Ovary (tissue), 9 donors: ENCODE measurements around the gene CENPO. TPM values are rescaled to one million over a fixed set of nuclear protein-coding genes. Genes with fewer than 3 reads are reported as not detected.
A peak's percentile ranks its signal among the peaks of the same experiment; 100 is the strongest.

Experiments
- DNase-seq, 5 donors: peaks; one replicate each; pipeline ENCODE4 v3.0.0-alpha.2; 2019 to 2020
- H3K27ac ChIP-seq, 2 donors: fragments of 200-600 bp; one replicate each; pipeline versions ENCODE4 v1.5.1 to v1.8.0; 2019 to 2022
- H3K27me3 ChIP-seq: fragments of 200-600 bp; one replicate; pipeline ENCODE4 v1.8.0; 2022
- H3K36me3 ChIP-seq: fragments of 200-600 bp; sonication (generic); one replicate; pipeline ENCODE4 v1.5.1; 2019
- H3K4me1 ChIP-seq: one replicate; pipeline ENCODE4 v1.8.1; 2013; ENCODE audit warnings: mild to moderate bottlenecking, moderate library complexity; ENCODE audit not compliant: insufficient read depth
- H3K4me3 ChIP-seq: fragments of 200-600 bp; sonication (generic); one replicate; pipeline ENCODE4 v1.5.1; 2017
- H3K9me3 ChIP-seq, 2 donors: fragments of 200-600 bp in 1 of 2; sonication (generic) in 1 of 2; one replicate each; pipeline versions ENCODE4 v1.5.1 to v1.8.1; 2013 to 2019; ENCODE audit warnings: mild to moderate bottlenecking in 1 of 2, moderate library complexity in 1 of 2
- EP300 ChIP-seq: sonication (generic); formaldehyde crosslinking; IDR thresholded peaks from one replicate; pipeline ENCODE4 v1.6.1; 2017; ENCODE audit warnings: antibody characterized with exemption
- POLR2A ChIP-seq: fragments of 450-650 bp; IDR thresholded peaks from one replicate; pipeline ENCODE4 v1.6.1; 2017; ENCODE audit warnings: antibody characterized with exemption, mild to moderate bottlenecking, moderate library complexity
- WGBS, 3 donors: extraction: QIAGEN DNeasy Blood & Tissue Kit in 1 of 3; methylation state at CpG; one replicate each; pipeline versions ENCODE4 v1.1.5 to v1.1.7; 2013 to 2017; 5-methylcytosine and 5-hydroxymethylcytosine counted together
- intact Hi-C, 4 donors: fragments of 100-400 bp; cut with DNase I; formaldehyde crosslinking; loops; one replicate each; pipeline versions ENCODE4 v1.11.0 to v1.15.1; 2022 to 2023
- polyA plus RNA-seq, 2 donors: library from polyadenylated mRNA; stranded (reverse); fragments of 200-250 nt in 1 of 2; fragments of 350-450 nt in 1 of 2; fragmentation: Illumina TruSeq in 1 of 2; extraction: RNeasy Lipid Tissue Mini Kit (QIAGEN cat#74804) in 1 of 2; gene quantifications; one replicate each; pipeline ENCODE4 v1.2.3, GENCODE V29; 2013 to 2014
- total RNA-seq, 7 donors: library from RNA; depleted of rRNA in 2 of 7; stranded (reverse); fragments of >200 nt in 2 of 7; fragmentation: NEBNext Ultra II Directional in 3 of 7; extraction: Animal tissue kit (Norgen Biotek cat#: 25700) in 3 of 7; gene quantifications; one replicate each; pipeline versions ENCODE4 v1.1.0 to v1.2.4, GENCODE V29; 2016 to 2023
- TF ChIP-seq, protein P1 (sequence below), 3 donors: fragments of 450-650 bp in 2 of 3; fragments of 200-600 bp in 1 of 3; IDR thresholded peaks; one replicate each; pipeline versions ENCODE4 v1.5.1 to v1.8.0; 2016 to 2022; ENCODE audit warnings: antibody characterized with exemption in 3 of 3, mild to moderate bottlenecking in 1 of 3
- donor health status: DM: no; HTN: no; CAD: no; lungs with moderate emphysema.
- donor health status: DM: no; HTN: no; CAD: no.
- donor health status: Bipolar disorder and iron deficiency.
- donor health status: DM: yes; HTN: yes; CAD: no.
- donor health status: DM: no; HTN: no; CAD: no.
- donor health status: DM: yes; HTN: yes; CAD: no.

The CENPO gene
- total and polyA plus RNA-seq, 9 donors, result 1.0 to 4.7 (median 2.4) TPM

DNA sequence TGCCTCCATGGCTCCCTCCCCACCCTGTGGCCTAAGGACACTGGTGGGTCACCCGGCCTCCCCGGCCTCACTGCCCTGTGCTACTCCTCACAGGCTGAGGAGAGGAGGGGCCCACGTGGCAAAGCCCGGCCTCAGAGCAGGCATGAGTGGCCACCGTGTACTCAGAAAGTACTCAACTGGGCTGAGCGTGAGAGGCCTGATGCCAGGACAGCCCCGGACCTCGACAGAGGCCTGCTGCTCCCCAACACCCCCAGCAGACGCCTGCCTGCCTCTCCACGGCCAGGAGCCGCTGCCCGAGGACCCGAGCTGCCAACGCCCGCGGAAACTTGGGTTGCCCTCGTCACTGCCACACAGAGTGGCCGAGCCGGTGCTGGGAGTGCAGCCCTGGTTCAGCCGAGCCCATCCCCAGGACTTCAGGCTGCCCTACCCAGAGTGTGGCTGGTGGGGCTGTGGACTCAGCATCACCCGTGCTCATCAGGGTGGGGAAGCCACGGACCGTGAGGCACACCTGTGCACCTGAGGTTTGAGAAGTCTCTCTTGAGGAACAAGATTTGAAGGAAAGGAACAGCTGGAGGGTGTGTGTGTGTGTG, 59.3 kb downstream of the CENPO start:
- no peak overlapping the region for H3K4me3 ChIP-seq
- H3K27ac ChIP-seq, result peak overlapping the region in 1 of 2 donors; percentile 44
- H3K9me3 ChIP-seq, result no peaks in the 10 kb centered on the region
- intact Hi-C loops, result no loop called here
- peaks cover 46% of the 10 kb centered on the region for H3K4me1 ChIP-seq
- no peaks in the 10 kb centered on the region for H3K36me3 ChIP-seq
- TF ChIP-seq, protein P1, sequence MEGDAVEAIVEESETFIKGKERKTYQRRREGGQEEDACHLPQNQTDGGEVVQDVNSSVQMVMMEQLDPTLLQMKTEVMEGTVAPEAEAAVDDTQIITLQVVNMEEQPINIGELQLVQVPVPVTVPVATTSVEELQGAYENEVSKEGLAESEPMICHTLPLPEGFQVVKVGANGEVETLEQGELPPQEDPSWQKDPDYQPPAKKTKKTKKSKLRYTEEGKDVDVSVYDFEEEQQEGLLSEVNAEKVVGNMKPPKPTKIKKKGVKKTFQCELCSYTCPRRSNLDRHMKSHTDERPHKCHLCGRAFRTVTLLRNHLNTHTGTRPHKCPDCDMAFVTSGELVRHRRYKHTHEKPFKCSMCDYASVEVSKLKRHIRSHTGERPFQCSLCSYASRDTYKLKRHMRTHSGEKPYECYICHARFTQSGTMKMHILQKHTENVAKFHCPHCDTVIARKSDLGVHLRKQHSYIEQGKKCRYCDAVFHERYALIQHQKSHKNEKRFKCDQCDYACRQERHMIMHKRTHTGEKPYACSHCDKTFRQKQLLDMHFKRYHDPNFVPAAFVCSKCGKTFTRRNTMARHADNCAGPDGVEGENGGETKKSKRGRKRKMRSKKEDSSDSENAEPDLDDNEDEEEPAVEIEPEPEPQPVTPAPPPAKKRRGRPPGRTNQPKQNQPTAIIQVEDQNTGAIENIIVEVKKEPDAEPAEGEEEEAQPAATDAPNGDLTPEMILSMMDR (IDR thresholded peaks at IDR 0.05), result no peak
- no peak for TF ChIP-seq POLR2A
- TF ChIP-seq EP300, result no peak
- WGBS, 3 donors, result 86 to 89% (median 88%) methylated on average over 17 to 23 of the region's 23 CpGs
- H3K27me3 ChIP-seq, result no peaks in the 10 kb centered on the region
- no peak for DNase-seq

DNA sequence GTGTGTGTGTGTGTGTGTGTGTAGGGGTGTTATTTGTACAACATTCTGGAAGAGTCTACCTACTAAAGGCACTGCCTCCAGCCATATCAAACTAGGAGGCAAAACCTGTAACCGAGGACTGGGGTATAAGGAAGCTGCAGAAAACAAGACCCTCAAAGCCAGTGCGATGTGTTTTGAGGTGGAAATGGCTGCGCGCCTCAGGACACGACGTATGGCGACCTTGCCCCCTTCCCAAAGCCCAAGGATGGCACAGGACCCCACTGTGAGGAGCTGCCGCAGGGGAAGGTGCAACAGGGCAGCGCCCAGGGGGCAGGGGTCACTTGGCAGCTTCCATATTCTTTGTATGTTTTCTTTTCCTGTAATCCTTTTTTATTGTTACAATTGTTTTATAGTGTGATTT, 59.8 kb downstream of the CENPO start:
- no peaks in the 10 kb centered on the region for H3K36me3 ChIP-seq
- H3K4me3 ChIP-seq, result no peak overlapping the region
- TF ChIP-seq EP300 (no peak), POLR2A (no peak)
- TF ChIP-seq, protein P1 (IDR thresholded peaks at IDR 0.05), result no peak
- WGBS, 3 donors, result 89 to 94% (median 94%) methylated on average over 9 of the region's 9 CpGs
- H3K27ac ChIP-seq, result no peak overlapping the region
- peaks cover 46% of the 10 kb centered on the region for H3K4me1 ChIP-seq
- H3K9me3 ChIP-seq, result no peaks in the 10 kb centered on the region
- intact Hi-C loops, result no loop called here
- no peaks in the 10 kb centered on the region for H3K27me3 ChIP-seq
- no peak for DNase-seq

DNA sequence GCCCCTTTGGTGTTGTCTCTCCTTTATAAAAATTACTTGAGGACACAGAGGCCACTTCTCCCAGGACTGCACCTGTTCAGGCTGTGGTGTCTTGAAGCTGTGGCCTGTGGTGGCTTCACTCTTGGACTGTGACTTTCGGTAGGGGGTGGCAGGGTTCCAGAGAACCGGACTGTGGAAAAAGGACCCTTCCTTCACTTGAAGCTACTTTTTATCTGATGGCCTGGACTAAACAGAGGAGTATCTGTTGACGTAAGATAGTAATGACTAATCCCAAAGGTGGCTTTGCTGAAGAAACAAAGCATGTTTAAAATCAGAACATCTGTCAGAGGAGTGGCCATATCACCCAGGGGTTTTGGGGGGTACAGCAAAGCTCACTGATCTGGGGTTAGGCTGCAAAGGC, 60.8 kb downstream of the CENPO start:
- Histone ChIP-seq H3K4me3 (no peak overlapping the region), H3K27ac (peak overlapping the region; percentile 81 to 90), H3K36me3 (no peaks in the 10 kb centered on the region), H3K9me3 (no peaks in the 10 kb centered on the region), H3K4me1 (peaks cover 44% of the 10 kb centered on the region), H3K27me3 (no peaks in the 10 kb centered on the region)
- intact Hi-C loops, result no loop called here
- WGBS, 3 donors, result 72 to 77% (median 73%) methylated on average over 3 of the region's 3 CpGs
- TF ChIP-seq EP300 (no peak), POLR2A (no peak)
- TF ChIP-seq, protein P1 (IDR thresholded peaks at IDR 0.05), result no peak
- no peak for DNase-seq

DNA sequence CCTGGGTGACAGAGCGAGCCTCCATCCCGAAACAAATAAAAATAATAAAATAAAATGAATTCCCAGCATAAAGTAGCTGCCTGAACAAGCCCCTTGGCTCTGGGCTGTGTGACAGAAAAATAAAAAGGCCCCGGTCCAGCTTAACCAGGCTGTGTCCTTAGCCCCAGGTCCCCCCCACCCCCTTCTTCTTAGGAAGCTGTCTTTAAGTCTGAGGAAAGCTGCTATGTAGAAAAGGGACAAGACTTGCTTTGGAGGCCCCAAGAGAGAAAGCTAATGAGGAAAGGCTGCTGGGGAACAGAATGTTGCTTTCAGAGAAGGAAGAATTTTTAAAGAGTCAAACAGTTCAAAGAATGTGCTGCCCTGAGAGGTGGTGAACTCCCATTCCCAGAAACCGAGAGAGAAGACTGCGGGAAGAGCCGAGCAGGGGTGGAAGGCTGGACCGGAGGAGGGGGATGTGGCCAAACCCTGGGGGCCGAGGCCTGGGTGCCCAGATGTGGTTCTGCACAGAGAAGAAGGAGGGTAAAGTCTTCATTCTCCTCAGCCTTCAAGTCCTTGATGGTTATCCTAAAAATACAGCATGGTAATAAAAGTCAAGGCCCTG, 61.9 kb downstream of the CENPO start:
- Histone ChIP-seq H3K9me3 (no peaks in the 10 kb centered on the region), H3K4me3 (no peak overlapping the region), H3K4me1 (peaks cover 39% of the 10 kb centered on the region), H3K27me3 (no peaks in the 10 kb centered on the region), H3K36me3 (no peaks in the 10 kb centered on the region), H3K27ac (peak overlapping the region; percentile 81 to 90)
- TF ChIP-seq, protein P1 (IDR thresholded peaks at IDR 0.05), result no peak
- TF ChIP-seq POLR2A (no peak), EP300 (peak; percentile 65)
- 16 to 18% (median 17%) methylated on average over 8 of the region's 8 CpGs for WGBS, 3 donors
- intact Hi-C loops, result loop anchor here in 2 of 4 donors (5.0 kb wide), 3 partner anchors 62 to 117 kb away; partner anchors contain the start of genes ADCY3 (in 1 of the 2) and DNAJC27 (in 1 of the 2)
- DNase-seq, result peak; percentile 61 to 76 (median 63)
